Measurements from ENCODE around the gene ABTB2. TPM values are rescaled to one million over a fixed set of nuclear protein-coding genes. Genes with fewer than 3 reads are reported as not detected.

ABTB2 gene
- total and polyA plus RNA-seq, 9 of the 15 experiments (the other 6 are each of a cell fraction or from before 2014, with no cell fraction given) = 0.03 to 0.18 (median 0.12) TPM; not detected in 2

DNA sequence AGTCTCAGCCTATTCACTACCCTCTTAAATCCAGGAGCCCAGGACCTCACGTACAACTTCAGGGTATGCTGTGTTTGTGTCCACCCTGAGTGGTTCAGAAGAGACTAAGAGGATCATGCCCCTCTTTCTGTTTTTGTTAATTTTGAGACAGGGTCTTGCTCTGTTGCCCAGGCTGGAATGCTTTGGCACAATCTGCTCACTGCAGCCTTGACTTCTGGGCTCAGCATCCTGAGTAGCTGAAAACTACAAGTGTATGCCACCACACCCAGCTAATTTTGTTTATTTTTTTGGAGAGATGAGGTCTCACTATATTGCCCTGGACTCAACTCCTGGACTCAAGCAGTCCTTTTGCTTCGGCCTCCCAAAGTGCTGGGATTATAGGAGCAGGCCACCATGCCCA is 133.9 kb downstream of the ABTB2 start:
- Histone ChIP-seq H3K9ac (ENCODE audit: insufficient read depth in 1 of 2, low read depth in 2 of 2, low read length in 2 of 2) (no peak overlapping the region), H2AFZ (ENCODE audit: low read depth, low read length) (no peak overlapping the region), H3K9me1 (ENCODE audit: control insufficient read depth, insufficient read depth, low read length) (no peaks in the 10 kb centered on the region), H3K27me3 (ENCODE audit: control insufficient read depth in 2 of 2, insufficient read depth in 2 of 2, low read length in 2 of 2) (peaks cover 30 to 33% of the 10 kb centered on the region in 2 experiments), H3K79me2 (ENCODE audit: control insufficient read depth, insufficient read depth, low read length) (no peaks in the 10 kb centered on the region), H3K4me1 (replicated peaks in 1 of 2; ENCODE audit: control insufficient read depth in 2 of 2, insufficient read depth in 2 of 2, low read length in 2 of 2) (no peaks in the 10 kb centered on the region; a peak in 1 of 5 replicates), H4K20me1 (replicated peaks; ENCODE audit: control insufficient read depth, insufficient read depth, low read length) (no peaks in the 10 kb centered on the region; the same call in 1 of the 2 replicates), H3K4me2 (ENCODE audit: insufficient read depth, low read length) (no peak overlapping the region), H3K36me3 (ENCODE audit: control insufficient read depth, insufficient read depth, low read length) (no peaks in the 10 kb centered on the region), H3K27ac (ENCODE audit: extremely low read depth, low read depth, low read length) (no peak overlapping the region), H3K9me3 (replicated peaks; ENCODE audit: control insufficient read depth, insufficient read depth, low read depth, low read length) (no peaks in the 10 kb centered on the region), H3K4me3 (no peak overlapping the region)
- no peak for ATAC-seq
- BruUV-seq (replicated peaks) = no TSS peak
- ChIA-PET POLR2A (interaction anchor here (0.7 kb wide), 1 partner anchor 50 kb away, joined by 4 read pairs; no protein-coding TSS in a partner anchor), CTCF (ENCODE audit: low intra/inter-chr PET ratio) (no interaction called here)
- TF ChIP-seq CBX5 (IDR thresholded peaks at IDR 0.05; ENCODE audit: borderline replicate concordance, low read depth) (no peak), MEF2A (IDR thresholded peaks at IDR 0.05; ENCODE audit: control insufficient read depth, low read depth, low read length) (no peak), SRSF9 (IDR thresholded peaks at IDR 0.05; ENCODE audit: borderline replicate concordance, low read depth, low read length) (no peak), ZNF239 (CRISPR knock-in tag; IDR thresholded peaks at IDR 0.05) (no peak)
- intact Hi-C loops (cut with micrococcal nuclease) = no loop called here
- FAIRE-seq = no peak
- in situ Hi-C loops (cut with MboI) = no loop called here
- no peak for DNase-seq (ENCODE audit: extremely low read depth in 1 of 4, low spot score in 3 of 4)
- 7% methylated on average over 2 of the region's 2 CpGs for WGBS (ENCODE audit: insufficient coverage, low coverage, missing lambda C conversion rate)

DNA sequence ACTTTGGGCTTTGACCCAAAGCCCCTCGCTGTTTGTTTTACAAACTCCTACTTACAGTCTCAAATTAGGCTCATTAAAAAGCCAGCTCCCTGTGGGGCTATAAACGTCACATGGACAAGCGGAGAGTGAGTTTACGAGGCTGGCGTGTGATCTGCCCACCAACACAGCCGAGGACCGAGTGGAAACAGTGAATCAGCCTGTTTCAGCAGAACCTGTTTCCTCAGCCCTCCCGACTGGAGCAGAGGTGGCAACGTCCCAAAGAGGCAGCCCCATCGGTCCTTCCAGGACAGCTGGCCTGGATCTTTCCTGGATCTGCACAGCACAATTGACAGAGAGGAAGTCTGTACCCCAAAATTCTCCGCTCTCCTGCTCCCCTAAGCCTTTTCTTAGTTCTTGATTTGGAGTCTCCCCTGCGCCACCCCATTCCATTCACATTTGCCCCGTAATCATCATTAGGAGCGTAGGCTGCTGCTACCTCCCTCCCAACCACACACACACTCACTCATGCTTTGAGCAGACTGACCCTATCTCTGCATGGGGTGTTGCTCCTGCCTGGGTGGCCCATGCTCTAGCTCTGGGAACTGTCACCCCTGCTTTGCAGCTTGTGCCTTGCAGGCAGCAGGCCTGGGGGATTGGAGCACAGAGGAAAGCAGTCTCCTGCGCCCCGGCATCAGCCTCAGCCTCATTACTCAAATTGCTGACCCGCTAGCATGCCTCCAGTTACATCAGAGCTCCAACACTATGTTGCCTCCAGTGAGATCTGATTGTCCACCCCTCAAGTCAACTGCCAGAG is 134.6 kb downstream of the ABTB2 start:
- Histone ChIP-seq H3K27ac (ENCODE audit: extremely low read depth, low read depth, low read length) (no peak overlapping the region), H3K36me3 (ENCODE audit: control insufficient read depth, insufficient read depth, low read length) (no peaks in the 10 kb centered on the region), H3K9me3 (replicated peaks; ENCODE audit: control insufficient read depth, insufficient read depth, low read depth, low read length) (no peaks in the 10 kb centered on the region), H3K9ac (ENCODE audit: insufficient read depth in 1 of 2, low read depth in 2 of 2, low read length in 2 of 2) (no peak overlapping the region), H3K27me3 (ENCODE audit: control insufficient read depth in 2 of 2, insufficient read depth in 2 of 2, low read length in 2 of 2) (peaks cover 30 to 33% of the 10 kb centered on the region in 2 experiments), H3K4me3 (no peak overlapping the region), H4K20me1 (replicated peaks; ENCODE audit: control insufficient read depth, insufficient read depth, low read length) (no peaks in the 10 kb centered on the region; the same call in 1 of the 2 replicates), H2AFZ (ENCODE audit: low read depth, low read length) (no peak overlapping the region), H3K4me2 (ENCODE audit: insufficient read depth, low read length) (no peak overlapping the region), H3K9me1 (ENCODE audit: control insufficient read depth, insufficient read depth, low read length) (no peaks in the 10 kb centered on the region), H3K79me2 (ENCODE audit: control insufficient read depth, insufficient read depth, low read length) (no peaks in the 10 kb centered on the region), H3K4me1 (replicated peaks in 1 of 2; ENCODE audit: control insufficient read depth in 2 of 2, insufficient read depth in 2 of 2, low read length in 2 of 2) (no peaks in the 10 kb centered on the region; a peak in 1 of 5 replicates)
- 7% methylated on average over 17 of the region's 17 CpGs for WGBS (ENCODE audit: insufficient coverage, low coverage, missing lambda C conversion rate)
- peak; percentile 44; the same call in 2 of the 3 replicates for ATAC-seq
- no peak for FAIRE-seq
- BruUV-seq (replicated peaks) = no TSS peak
- in situ Hi-C loops (cut with MboI) (no loop called here), intact Hi-C loops (cut with micrococcal nuclease) (no loop called here)
- CTCF ChIA-PET (ENCODE audit: low intra/inter-chr PET ratio) = no interaction called here
- no peak for TF ChIP-seq ZNF668 (CRISPR knock-in tag; IDR thresholded peaks at IDR 0.05)
- peak; percentile 35; the same call in 1 of the 2 replicates for TF ChIP-seq FOSL1 (tag; conservative IDR thresholded peaks at IDR 0.05)
- POLR2A ChIA-PET = interaction anchor here (0.7 kb wide), 1 partner anchor 223 kb away, joined by 3 read pairs; no protein-coding TSS in a partner anchor
- DNase-seq (ENCODE audit: extremely low read depth in 1 of 4, low spot score in 3 of 4) = no peak

Data from K562 (cell line).